AG04449 (cell line): ENCODE results near the gene NRIP3.
"Not testable (repeated sequence)": the region's sequence is repeated elsewhere in the genome, so short reads cannot be mapped to it uniquely, and the experiment has no call there.

Source experiments
- CTCF ChIA-PET: fragments of 350-600 bp; formaldehyde crosslinking; extraction: SDS; loops from one replicate; lab custom pipeline; 2021; ENCODE audit warnings: antibody characterized with exemption; lab: Yijun Ruan, JAX
- POLR2A ChIA-PET: fragments of 400-600, 350-600 bp; formaldehyde crosslinking; extraction: SDS; loops from one replicate; lab custom pipeline; 2020; ENCODE audit warnings: antibody characterized with exemption, inconsistent platforms; lab: Yijun Ruan, JAX
- DNase-seq: peaks from one replicate; pipeline ENCODE4 v3.0.0-alpha.2; 2010; ENCODE audit warnings: low read depth, low spot score
- H3K4me3 ChIP-seq: 2 replicates; pipeline ENCODE4 v1.5.1; 2011; ENCODE audit warnings: low read depth, mild to moderate bottlenecking, control low read depth, low read length
- CTCF ChIP-seq: IDR thresholded peaks from one replicate; pipeline ENCODE4 v1.5.1; 2011; ENCODE audit warnings: mild to moderate bottlenecking, moderate library complexity, low read length, control low read depth, inconsistent platforms; ENCODE audit not compliant: insufficient read depth; ENCODE audit errors: missing control alignments

The NRIP3 gene

GRCh38 chr11:8989453-8989852 lies 14.3 kb downstream of the NRIP3 start:
- CTCF ChIA-PET: interaction anchor here (1.0 to 2.3 kb wide), 3 partner anchors 25 to 148 kb away, joined by 3 to 9 read pairs (median 5); no protein-coding TSS in a partner anchor
- no peak overlapping the region for H3K4me3 ChIP-seq
- TF ChIP-seq CTCF: no peak
- POLR2A ChIA-PET: no interaction called here
- no peak for DNase-seq

- TF ChIP-seq CTCF: no peak
Measured at GRCh38 chr11:8988329-8989234, 15.2 kb downstream of the NRIP3 start.

GRCh38 chr11:8987446-8987845 lies 16.4 kb downstream of the NRIP3 start:
- TF ChIP-seq CTCF: no peak
- ChIA-PET POLR2A (no interaction called here), CTCF (interaction anchor here (1.1 to 1.4 kb wide), 2 partner anchors 12 to 26 kb away, joined by 3 read pairs; no protein-coding TSS in a partner anchor)
- DNase-seq: no peak
- no peak overlapping the region for H3K4me3 ChIP-seq

More at GRCh38 chr11:8988329-8989234, 15.2 kb downstream of the NRIP3 start:
- H3K4me3 ChIP-seq: no peak overlapping the region
- ChIA-PET POLR2A (no interaction called here), CTCF (interaction anchor here (1.0 to 2.3 kb wide), 4 partner anchors 27 to 149 kb away, joined by 3 to 9 read pairs (median 4); no protein-coding TSS in a partner anchor)
- no peak for DNase-seq

- DNase-seq, POLR2A ChIA-PET: not testable (repeated sequence)
- CTCF ChIA-PET: interaction anchor here (1.1 to 1.3 kb wide), 3 partner anchors 12 to 151 kb away, joined by 3 to 5 read pairs (median 3); no protein-coding TSS in a partner anchor
Measured at GRCh38 chr11:8986772-8987171, 17.0 kb downstream of the NRIP3 start.

GRCh38 chr11:8985462-8985861 lies 18.3 kb downstream of the NRIP3 start:
- DNase-seq: no peak
- ChIA-PET CTCF (no interaction called here), POLR2A (interaction anchor here (0.5 kb wide), 1 partner anchor 18 kb away, joined by 3 read pairs; the partner anchor contains the start of gene NRIP3)
- H3K4me3 ChIP-seq: no peak overlapping the region
- TF ChIP-seq CTCF: no peak

More at GRCh38 chr11:8986772-8987171, 17.0 kb downstream of the NRIP3 start:
- H3K4me3 ChIP-seq: not testable (repeated sequence)

- H3K4me3 ChIP-seq: no peak overlapping the region
- ChIA-PET POLR2A (no interaction called here), CTCF (no interaction called here)
- DNase-seq: no peak
- TF ChIP-seq CTCF: no peak
Measured at GRCh38 chr11:8983552-8983951, 20.2 kb downstream of the NRIP3 start.
